Stimulated activated memory B cell treated with anti-CD40 and anti-IgM and Interleukin-4, amounts not matched to agents 10 μg/mL and 1 μg/mL and 100 μg/mL, for 72 hours (primary cell): ENCODE measurements around the gene NELL2.

Experiments used
- ATAC-seq: fragments of 150-1000 bp; cut with Tn5 transposase; 2 replicates; pipeline ENCODE4 v1.10.0; 2021
- H3K27ac Mint-ChIP-seq: one replicate; pipeline ENCODE4 v1.8.0; 2022; ENCODE audit warnings: mild to moderate bottlenecking, mixed read lengths
- H3K27me3 Mint-ChIP-seq: one replicate; pipeline ENCODE4 v1.8.0; 2022; ENCODE audit warnings: mixed read lengths
- H3K36me3 Mint-ChIP-seq: one replicate; pipeline ENCODE4 v1.8.0; 2022; ENCODE audit warnings: mixed read lengths
- H3K4me1 Mint-ChIP-seq: one replicate; pipeline ENCODE4 v1.8.0; 2022; ENCODE audit warnings: mixed read lengths
- H3K4me3 Mint-ChIP-seq: one replicate; pipeline ENCODE4 v1.8.0; 2022; ENCODE audit warnings: mild to moderate bottlenecking, moderate library complexity, mixed read lengths
- H3K9me3 Mint-ChIP-seq: one replicate; pipeline ENCODE4 v1.8.0; 2022; ENCODE audit warnings: mixed read lengths

Gene NELL2

GRCh38 chr12:44653861-44654527 is 222.1 kb downstream of the NELL2 start:
- no peak for ATAC-seq
- Mint-ChIP-seq H3K36me3 (no peaks in the 10 kb centered on the region), H3K9me3 (no peaks in the 10 kb centered on the region)

GRCh38 chr12:44649693-44650092 is 226.4 kb downstream of the NELL2 start:
- Mint-ChIP-seq H3K27me3 (no peaks in the 10 kb centered on the region), H3K27ac (no peak overlapping the region), H3K4me3 (no peak overlapping the region), H3K4me1 (peaks cover 5% of the 10 kb centered on the region), H3K36me3 (no peaks in the 10 kb centered on the region), H3K9me3 (no peaks in the 10 kb centered on the region)
- ATAC-seq, result no peak

More at GRCh38 chr12:44653861-44654527, 222.1 kb downstream of the NELL2 start:
- Mint-ChIP-seq H3K4me1 (peaks cover 6% of the 10 kb centered on the region), H3K27ac (no peak overlapping the region), H3K4me3 (no peak overlapping the region), H3K27me3 (no peaks in the 10 kb centered on the region)

- Mint-ChIP-seq H3K4me3 (no peak overlapping the region), H3K4me1 (no peaks in the 10 kb centered on the region), H3K27ac (no peak overlapping the region), H3K36me3 (no peaks in the 10 kb centered on the region), H3K9me3 (no peaks in the 10 kb centered on the region), H3K27me3 (no peaks in the 10 kb centered on the region)
- peak; percentile 39 for ATAC-seq
Measured at GRCh38 chr12:44647917-44648690, 228.0 kb downstream of the NELL2 start.

- H3K9me3 Mint-ChIP-seq, result no peaks in the 10 kb centered on the region
- no peaks in the 10 kb centered on the region for H3K27me3 Mint-ChIP-seq
- H3K4me1 Mint-ChIP-seq, result no peaks in the 10 kb centered on the region
- no peak overlapping the region for H3K4me3 Mint-ChIP-seq
- no peak for ATAC-seq
- no peaks in the 10 kb centered on the region for H3K36me3 Mint-ChIP-seq
- no peak overlapping the region for H3K27ac Mint-ChIP-seq
Measured at GRCh38 chr12:44640427-44641190, 235.5 kb downstream of the NELL2 start.

- no peaks in the 10 kb centered on the region for H3K36me3 Mint-ChIP-seq
- H3K4me3 Mint-ChIP-seq, result no peak overlapping the region
- no peak overlapping the region for H3K27ac Mint-ChIP-seq
- H3K4me1 Mint-ChIP-seq, result no peaks in the 10 kb centered on the region
- no peaks in the 10 kb centered on the region for H3K27me3 Mint-ChIP-seq
- no peak for ATAC-seq
- no peaks in the 10 kb centered on the region for H3K9me3 Mint-ChIP-seq
Measured at GRCh38 chr12:44637875-44638274, 238.2 kb downstream of the NELL2 start.

- Mint-ChIP-seq H3K4me3 (no peak overlapping the region), H3K9me3 (no peaks in the 10 kb centered on the region), H3K27ac (no peak overlapping the region), H3K27me3 (no peaks in the 10 kb centered on the region), H3K4me1 (no peaks in the 10 kb centered on the region), H3K36me3 (no peaks in the 10 kb centered on the region)
- no peak for ATAC-seq
Measured at GRCh38 chr12:44628180-44628579, 247.9 kb downstream of the NELL2 start.

- no peaks in the 10 kb centered on the region for H3K9me3 Mint-ChIP-seq
- H3K27me3 Mint-ChIP-seq, result no peaks in the 10 kb centered on the region
- no peaks in the 10 kb centered on the region for H3K4me1 Mint-ChIP-seq
- no peak for ATAC-seq
- no peak overlapping the region for H3K4me3 Mint-ChIP-seq
- no peak overlapping the region for H3K27ac Mint-ChIP-seq
- H3K36me3 Mint-ChIP-seq, result no peaks in the 10 kb centered on the region
Measured at GRCh38 chr12:44627387-44628166, 248.5 kb downstream of the NELL2 start.

GRCh38 chr12:44626883-44627282 is 249.2 kb downstream of the NELL2 start:
- Mint-ChIP-seq H3K4me1 (no peaks in the 10 kb centered on the region), H3K4me3 (no peak overlapping the region), H3K27me3 (no peaks in the 10 kb centered on the region), H3K36me3 (no peaks in the 10 kb centered on the region), H3K9me3 (no peaks in the 10 kb centered on the region), H3K27ac (no peak overlapping the region)
- ATAC-seq, result no peak

GRCh38 chr12:44618946-44619345 is 257.2 kb downstream of the NELL2 start:
- Mint-ChIP-seq H3K4me3 (no peak overlapping the region), H3K9me3 (no peaks in the 10 kb centered on the region), H3K27me3 (no peaks in the 10 kb centered on the region), H3K4me1 (no peaks in the 10 kb centered on the region), H3K36me3 (no peaks in the 10 kb centered on the region), H3K27ac (no peak overlapping the region)
- no peak for ATAC-seq

GRCh38 chr12:44616402-44616801 is 259.7 kb downstream of the NELL2 start:
- no peaks in the 10 kb centered on the region for H3K36me3 Mint-ChIP-seq
- H3K4me1 Mint-ChIP-seq, result no peaks in the 10 kb centered on the region
- H3K27me3 Mint-ChIP-seq, result no peaks in the 10 kb centered on the region
- H3K9me3 Mint-ChIP-seq, result no peaks in the 10 kb centered on the region
- no peak overlapping the region for H3K27ac Mint-ChIP-seq
- H3K4me3 Mint-ChIP-seq, result no peak overlapping the region
- no peak for ATAC-seq

GRCh38 chr12:44611538-44611937 is 264.6 kb downstream of the NELL2 start:
- Mint-ChIP-seq H3K9me3 (no peaks in the 10 kb centered on the region), H3K27ac (no peak overlapping the region), H3K27me3 (no peaks in the 10 kb centered on the region), H3K4me3 (no peak overlapping the region), H3K36me3 (no peaks in the 10 kb centered on the region), H3K4me1 (no peaks in the 10 kb centered on the region)
- ATAC-seq, result no peak

- Mint-ChIP-seq H3K9me3 (no peaks in the 10 kb centered on the region), H3K27ac (no peak overlapping the region), H3K4me1 (no peaks in the 10 kb centered on the region), H3K27me3 (no peaks in the 10 kb centered on the region), H3K4me3 (no peak overlapping the region), H3K36me3 (no peaks in the 10 kb centered on the region)
- ATAC-seq, result no peak
Measured at GRCh38 chr12:44603701-44604100, 272.4 kb downstream of the NELL2 start.

- H3K4me3 Mint-ChIP-seq, result no peak overlapping the region
Measured at GRCh38 chr12:44592626-44593025, 283.5 kb downstream of the NELL2 start.

GRCh38 chr12:44589697-44590096 is 286.4 kb downstream of the NELL2 start:
- Mint-ChIP-seq H3K4me3 (no peak overlapping the region), H3K36me3 (no peaks in the 10 kb centered on the region), H3K4me1 (no peaks in the 10 kb centered on the region), H3K27me3 (no peaks in the 10 kb centered on the region), H3K9me3 (peaks cover 4% of the 10 kb centered on the region), H3K27ac (no peak overlapping the region)
- no peak for ATAC-seq

More at GRCh38 chr12:44592626-44593025, 283.5 kb downstream of the NELL2 start:
- H3K4me1 Mint-ChIP-seq, result no peaks in the 10 kb centered on the region
- H3K27ac Mint-ChIP-seq, result no peak overlapping the region
- peaks cover 4% of the 10 kb centered on the region for H3K9me3 Mint-ChIP-seq
- H3K27me3 Mint-ChIP-seq, result no peaks in the 10 kb centered on the region
- ATAC-seq, result no peak
- H3K36me3 Mint-ChIP-seq, result no peaks in the 10 kb centered on the region

- Mint-ChIP-seq H3K9me3 (peaks cover 4% of the 10 kb centered on the region), H3K36me3 (no peaks in the 10 kb centered on the region), H3K4me1 (no peaks in the 10 kb centered on the region), H3K27me3 (no peaks in the 10 kb centered on the region), H3K27ac (no peak overlapping the region), H3K4me3 (no peak overlapping the region)
- no peak for ATAC-seq
Measured at GRCh38 chr12:44588651-44589050, 287.5 kb downstream of the NELL2 start.
